AG04449 (cell line): ENCODE results near the gene KIF6.

ENCODE experiments used
- CTCF ChIA-PET: fragments of 350-600 bp; formaldehyde crosslinking; extraction: SDS; loops from one replicate; lab custom pipeline; 2021; ENCODE audit warnings: antibody characterized with exemption; lab: Yijun Ruan, JAX
- POLR2A ChIA-PET: fragments of 400-600, 350-600 bp; formaldehyde crosslinking; extraction: SDS; loops from one replicate; lab custom pipeline; 2020; ENCODE audit warnings: antibody characterized with exemption, inconsistent platforms; lab: Yijun Ruan, JAX
- DNase-seq: peaks from one replicate; pipeline ENCODE4 v3.0.0-alpha.2; 2010; ENCODE audit warnings: low read depth, low spot score
- H3K4me3 ChIP-seq: 2 replicates; pipeline ENCODE4 v1.5.1; 2011; ENCODE audit warnings: low read depth, mild to moderate bottlenecking, control low read depth, low read length
- TF ChIP-seq, protein P1 (sequence below): IDR thresholded peaks from one replicate; pipeline ENCODE4 v1.5.1; 2011; ENCODE audit warnings: mild to moderate bottlenecking, moderate library complexity, low read length, control low read depth, inconsistent platforms; ENCODE audit not compliant: insufficient read depth; ENCODE audit errors: missing control alignments

KIF6 gene

DNA sequence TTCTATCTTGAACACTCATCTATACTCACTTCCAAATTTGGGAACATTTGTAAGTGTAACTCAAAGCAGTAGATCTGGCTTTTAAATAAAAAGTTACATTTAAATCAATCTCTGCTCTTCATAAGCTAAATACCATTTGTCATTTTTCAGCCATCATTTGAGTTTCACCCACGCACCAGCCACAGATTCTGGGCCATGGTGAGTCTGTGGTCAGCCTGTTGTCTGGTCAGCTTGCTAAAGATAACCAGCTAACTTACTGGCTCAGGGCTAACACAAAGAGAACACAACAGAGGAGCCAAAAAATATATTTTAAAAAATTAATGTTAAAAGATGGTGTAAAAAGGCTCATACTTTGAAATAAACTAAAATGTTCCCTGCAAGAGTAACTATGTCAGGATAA, 181.3 kb downstream of the KIF6 start:
- no peak for DNase-seq
- ChIA-PET CTCF (no interaction called here), POLR2A (interaction anchor here (0.9 kb wide), 1 partner anchor 18 kb away, joined by 3 read pairs; no protein-coding TSS in a partner anchor)
- TF ChIP-seq, protein P1, sequence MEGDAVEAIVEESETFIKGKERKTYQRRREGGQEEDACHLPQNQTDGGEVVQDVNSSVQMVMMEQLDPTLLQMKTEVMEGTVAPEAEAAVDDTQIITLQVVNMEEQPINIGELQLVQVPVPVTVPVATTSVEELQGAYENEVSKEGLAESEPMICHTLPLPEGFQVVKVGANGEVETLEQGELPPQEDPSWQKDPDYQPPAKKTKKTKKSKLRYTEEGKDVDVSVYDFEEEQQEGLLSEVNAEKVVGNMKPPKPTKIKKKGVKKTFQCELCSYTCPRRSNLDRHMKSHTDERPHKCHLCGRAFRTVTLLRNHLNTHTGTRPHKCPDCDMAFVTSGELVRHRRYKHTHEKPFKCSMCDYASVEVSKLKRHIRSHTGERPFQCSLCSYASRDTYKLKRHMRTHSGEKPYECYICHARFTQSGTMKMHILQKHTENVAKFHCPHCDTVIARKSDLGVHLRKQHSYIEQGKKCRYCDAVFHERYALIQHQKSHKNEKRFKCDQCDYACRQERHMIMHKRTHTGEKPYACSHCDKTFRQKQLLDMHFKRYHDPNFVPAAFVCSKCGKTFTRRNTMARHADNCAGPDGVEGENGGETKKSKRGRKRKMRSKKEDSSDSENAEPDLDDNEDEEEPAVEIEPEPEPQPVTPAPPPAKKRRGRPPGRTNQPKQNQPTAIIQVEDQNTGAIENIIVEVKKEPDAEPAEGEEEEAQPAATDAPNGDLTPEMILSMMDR: no peak
- no peak overlapping the region for H3K4me3 ChIP-seq

GRCh38 chr6:39543095-39543494, 182.1 kb downstream of the KIF6 start:
- no peak for DNase-seq
- ChIA-PET POLR2A (no interaction called here), CTCF (no interaction called here)
- TF ChIP-seq, protein P1: no peak
- no peak overlapping the region for H3K4me3 ChIP-seq

DNA sequence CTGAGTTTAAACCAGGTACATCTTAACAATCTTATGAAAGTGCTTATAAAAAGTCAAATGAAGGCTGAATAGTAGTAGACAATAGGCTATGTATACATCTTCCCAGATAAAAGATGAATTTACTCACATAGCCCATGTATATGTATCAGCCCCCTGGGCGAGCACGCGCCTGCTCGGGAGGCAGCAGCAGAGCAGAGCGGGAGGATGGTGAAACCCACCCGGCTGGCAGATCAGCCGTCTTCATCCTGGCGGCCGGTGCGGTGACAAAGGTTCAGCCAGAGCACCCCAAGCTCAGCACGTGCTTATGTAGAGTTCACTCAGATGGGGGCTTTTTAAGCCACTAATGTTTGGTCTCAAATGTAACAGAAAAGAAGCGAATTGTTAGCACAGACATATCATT, 184.8 kb downstream of the KIF6 start:
- no peak overlapping the region for H3K4me3 ChIP-seq

DNA sequence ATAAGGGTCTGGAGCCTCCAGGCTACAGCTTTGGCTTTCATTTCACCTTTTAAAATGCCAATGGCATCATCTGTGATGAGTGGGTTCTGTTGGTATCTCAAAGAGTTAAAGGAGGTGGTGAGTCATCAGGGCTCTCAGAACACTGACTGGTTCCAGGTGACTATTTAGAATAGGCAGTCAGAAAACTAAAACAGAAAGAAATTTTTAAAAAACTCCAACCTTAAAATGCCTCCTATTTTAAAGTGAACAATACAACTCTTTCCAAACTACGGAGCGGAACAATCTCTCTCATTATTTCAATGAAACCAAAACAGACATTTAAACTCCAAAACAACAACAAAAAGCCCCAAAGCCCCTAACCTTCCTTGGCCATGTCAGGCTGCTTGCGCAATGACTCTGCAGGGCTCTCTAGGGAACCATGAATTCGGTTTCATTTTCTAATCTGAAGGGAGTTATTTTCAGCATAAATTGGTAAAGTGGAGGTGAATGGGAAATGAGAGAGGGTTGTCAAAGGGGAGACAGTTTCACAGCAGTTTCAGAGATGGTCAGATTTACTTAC, 194.9 kb downstream of the KIF6 start:
- TF ChIP-seq, protein P1: no peak
- ChIA-PET POLR2A (no interaction called here), CTCF (no interaction called here)
- H3K4me3 ChIP-seq: no peak overlapping the region
- DNase-seq: no peak

More for the DNA sequence above, 184.8 kb downstream of the KIF6 start:
- DNase-seq: no peak
- TF ChIP-seq, protein P1: no peak
- ChIA-PET CTCF (no interaction called here), POLR2A (no interaction called here)

- TF ChIP-seq, protein P1: no peak
- POLR2A ChIA-PET: no interaction called here
These were observed 197.2 kb downstream of the KIF6 start for GRCh38 chr6:39527792-39528564.

GRCh38 chr6:39524007-39524406, 201.2 kb downstream of the KIF6 start:
- TF ChIP-seq, protein P1: no peak
- no peak for DNase-seq
- CTCF ChIA-PET: no interaction called here
- no peak overlapping the region for H3K4me3 ChIP-seq
- POLR2A ChIA-PET: no interaction called here

More at GRCh38 chr6:39527792-39528564, 197.2 kb downstream of the KIF6 start:
- H3K4me3 ChIP-seq: no peak overlapping the region
- DNase-seq: no peak
- CTCF ChIA-PET: no interaction called here
